NCI-H2227 treated with DMSO at 0.1 percent for 48 hours (cell line): Measurements from ENCODE around the gene MACF1.

ENCODE experiments used
- DNase-seq: peaks from one replicate; lab custom pipeline; 2025; lab: John Stamatoyannopoulos, UW

The MACF1 gene

DNA sequence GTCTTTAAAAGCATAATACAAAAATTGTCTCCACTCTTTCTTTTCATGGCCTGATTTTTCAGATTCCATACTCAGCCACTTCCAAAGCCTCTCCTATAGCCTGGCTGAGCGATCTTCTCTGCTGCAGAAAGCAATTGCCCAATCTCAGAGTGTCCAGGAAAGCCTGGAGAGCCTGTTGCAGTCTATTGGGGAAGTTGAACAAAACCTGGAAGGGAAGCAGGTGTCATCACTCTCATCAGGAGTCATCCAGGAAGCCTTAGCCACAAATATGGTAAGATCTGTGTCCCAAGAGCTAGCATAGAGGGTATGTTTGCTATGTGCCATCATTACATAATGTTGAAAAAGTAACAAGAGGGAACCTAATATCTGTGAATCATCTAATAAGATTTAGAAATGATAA, 156.2 kb downstream of the MACF1 start:
- DNase-seq = no peak

GRCh38 chr1:39361446-39361845, 157.0 kb downstream of the MACF1 start:
- DNase-seq = no peak

- DNase-seq = no peak
These were observed 158.8 kb downstream of the MACF1 start for GRCh38 chr1:39363267-39363666.

GRCh38 chr1:39368045-39368444, 163.6 kb downstream of the MACF1 start:
- DNase-seq = no peak

GRCh38 chr1:39369565-39369964, 165.1 kb downstream of the MACF1 start:
- DNase-seq = no peak

- DNase-seq = no peak
These were observed 166.1 kb downstream of the MACF1 start for GRCh38 chr1:39370602-39371001.

GRCh38 chr1:39372105-39372504, 167.6 kb downstream of the MACF1 start:
- no peak for DNase-seq

DNA sequence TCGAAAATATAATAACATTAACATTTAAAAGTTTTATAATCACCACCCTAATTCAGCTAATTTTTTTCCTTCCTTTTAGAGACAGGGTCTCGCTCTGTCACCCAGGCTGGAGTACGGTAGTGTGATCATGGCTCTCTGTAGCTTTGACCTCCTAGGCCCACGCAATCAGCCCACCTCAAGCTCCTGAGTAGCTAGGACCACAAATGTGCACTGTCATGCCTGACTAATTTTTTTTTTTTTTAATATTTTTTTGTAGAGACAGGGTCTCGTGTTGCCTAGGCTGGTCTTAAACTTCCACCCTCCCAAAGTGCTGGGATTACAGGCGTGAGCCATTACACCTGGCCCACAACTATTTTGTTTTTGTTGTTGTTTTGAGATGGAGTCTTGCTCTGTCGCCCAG, 172.2 kb downstream of the MACF1 start:
- DNase-seq = no peak

GRCh38 chr1:39378377-39378776, 173.9 kb downstream of the MACF1 start:
- DNase-seq = no peak

DNA sequence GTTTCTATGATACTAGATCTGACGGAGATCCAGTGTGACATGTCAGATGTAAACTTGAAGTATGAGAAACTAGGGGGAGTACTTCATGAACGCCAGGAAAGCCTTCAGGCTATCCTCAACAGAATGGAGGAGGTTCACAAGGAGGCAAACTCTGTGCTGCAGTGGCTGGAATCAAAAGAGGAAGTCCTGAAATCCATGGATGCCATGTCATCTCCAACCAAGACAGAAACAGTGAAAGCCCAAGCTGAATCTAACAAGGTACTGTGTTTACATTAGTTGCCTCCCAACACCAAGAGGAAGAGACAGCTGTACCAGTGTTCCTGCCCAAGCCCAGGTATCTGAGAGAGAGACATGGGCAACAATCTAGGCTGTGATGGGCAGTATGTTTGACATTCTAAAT, 174.7 kb downstream of the MACF1 start:
- DNase-seq = no peak

DNA sequence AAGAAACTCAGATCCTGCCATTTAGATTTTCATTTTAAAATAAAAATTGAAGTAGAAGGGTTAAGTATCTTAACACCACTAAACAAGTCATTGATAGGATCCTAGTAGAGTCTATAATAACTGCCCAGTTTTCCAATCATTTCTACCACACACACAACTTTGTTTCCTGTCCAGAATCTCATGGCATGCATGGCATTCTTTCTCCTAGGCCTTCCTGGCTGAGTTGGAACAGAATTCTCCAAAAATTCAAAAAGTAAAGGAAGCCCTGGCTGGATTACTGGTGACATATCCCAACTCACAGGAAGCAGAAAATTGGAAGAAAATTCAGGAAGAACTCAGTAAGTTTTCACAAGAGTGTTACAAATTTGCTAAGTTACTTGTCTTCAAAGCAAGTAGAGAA, 175.5 kb downstream of the MACF1 start:
- no peak for DNase-seq

DNA sequence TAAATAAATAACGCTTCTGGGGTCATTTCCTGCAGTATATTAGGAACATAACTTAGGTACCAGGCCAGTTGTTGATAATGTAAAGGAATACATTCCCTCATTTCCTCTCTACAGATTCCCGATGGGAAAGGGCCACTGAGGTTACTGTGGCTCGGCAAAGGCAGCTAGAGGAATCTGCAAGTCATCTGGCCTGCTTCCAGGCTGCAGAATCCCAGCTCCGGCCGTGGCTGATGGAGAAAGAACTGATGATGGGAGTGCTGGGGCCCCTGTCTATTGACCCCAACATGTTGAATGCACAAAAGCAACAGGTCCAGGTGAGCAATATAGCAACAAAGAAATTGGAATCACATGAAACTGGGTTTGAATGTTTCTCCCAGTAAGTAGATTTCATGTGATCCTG, 177.3 kb downstream of the MACF1 start:
- DNase-seq = no peak

- DNase-seq = no peak
These were observed 179.8 kb downstream of the MACF1 start for GRCh38 chr1:39384305-39384704.

- DNase-seq = no peak
These were observed 180.8 kb downstream of the MACF1 start for GRCh38 chr1:39385067-39385988.

- DNase-seq = no peak
These were observed 182.5 kb downstream of the MACF1 start for GRCh38 chr1:39386997-39387396.

GRCh38 chr1:39387452-39387851, 183.0 kb downstream of the MACF1 start:
- no peak for DNase-seq

GRCh38 chr1:39391691-39392679, 187.5 kb downstream of the MACF1 start:
- no peak for DNase-seq

DNA sequence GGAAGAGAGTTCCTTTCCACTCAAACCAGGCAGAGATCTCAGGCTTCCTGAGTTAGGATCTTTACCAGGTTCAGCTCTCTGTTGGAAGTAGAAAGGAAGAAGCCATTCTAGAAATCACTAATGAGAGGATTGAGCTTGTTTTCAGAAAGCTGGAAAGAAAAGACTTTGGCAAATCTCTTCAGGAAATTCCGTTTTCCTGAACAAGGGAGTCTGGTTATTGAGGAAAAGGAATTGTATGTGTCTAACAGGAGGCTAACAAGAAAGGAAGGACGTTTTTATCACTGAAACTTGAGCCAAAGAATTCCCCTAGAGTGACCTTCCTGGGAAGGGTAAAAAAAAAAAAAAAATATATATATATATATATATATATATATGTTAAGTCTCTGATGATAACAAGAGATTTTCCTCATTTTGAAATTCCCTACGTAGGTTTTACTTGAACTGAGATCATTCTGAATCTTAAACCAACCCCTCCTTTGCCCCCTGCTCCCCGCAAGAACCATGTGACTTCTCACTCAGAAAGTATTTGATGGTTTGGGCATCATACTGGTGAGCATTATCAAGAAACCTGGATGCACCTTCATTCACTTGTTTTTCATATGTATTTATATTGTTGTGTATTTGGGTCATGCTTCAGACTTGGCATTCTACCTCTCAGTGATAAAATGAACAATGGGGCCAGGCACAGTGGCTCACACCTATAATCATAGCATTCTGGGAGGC, 188.5 kb downstream of the MACF1 start:
- no peak for DNase-seq

DNA sequence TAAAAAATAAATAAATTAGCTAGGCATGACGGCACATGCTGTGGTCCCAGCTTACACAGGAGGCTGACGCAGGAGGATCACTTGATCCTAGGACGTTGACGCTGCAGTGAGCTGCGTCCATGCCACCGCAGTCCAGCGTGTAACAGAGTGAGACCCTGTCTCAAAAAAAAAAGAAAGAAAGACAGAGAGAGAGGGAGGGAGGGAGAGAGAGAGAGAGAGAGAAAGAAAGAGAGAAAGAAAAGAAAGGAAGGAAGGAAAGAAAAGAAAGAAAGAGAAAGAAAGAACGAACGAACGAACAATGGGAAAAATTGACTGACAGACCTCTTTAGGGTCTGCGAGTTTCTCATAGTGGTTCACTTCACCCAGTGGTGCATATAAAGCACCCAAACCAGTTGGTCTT, 189.2 kb downstream of the MACF1 start:
- no peak for DNase-seq

DNA sequence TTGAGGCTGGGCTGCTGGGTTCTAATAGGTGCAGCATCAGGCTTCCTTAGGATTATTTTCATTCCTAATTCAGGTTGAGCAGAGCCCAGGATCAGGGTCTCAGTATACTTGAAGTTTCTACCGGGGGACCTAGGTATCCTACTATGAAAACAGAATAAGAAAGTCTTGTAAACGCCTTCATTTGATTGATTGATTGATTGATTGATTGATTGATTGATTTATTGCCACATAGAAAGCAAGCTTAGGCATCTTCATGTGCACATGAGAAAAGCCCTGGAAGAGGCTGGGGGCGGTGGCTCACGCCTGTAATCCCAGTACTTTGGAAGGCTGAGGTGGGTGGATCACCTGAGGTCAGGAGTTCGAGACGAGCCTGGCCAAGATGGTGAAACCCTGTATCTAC, 189.6 kb downstream of the MACF1 start:
- DNase-seq = no peak

- no peak for DNase-seq
These were observed 190.1 kb downstream of the MACF1 start for GRCh38 chr1:39394598-39394997.

GRCh38 chr1:39395357-39395831, 190.9 kb downstream of the MACF1 start:
- DNase-seq = no peak
